SK-N-SH (cell line): ENCODE measurements around the gene CENATAC. TPM values are rescaled to one million over a fixed set of nuclear protein-coding genes. Genes with fewer than 3 reads are reported as not detected.
"Not testable (repeated sequence)": the region's sequence is repeated elsewhere in the genome, so short reads cannot be mapped to it uniquely, and the experiment has no call there.

Source experiments
- CTCF ChIA-PET: fragments of 300-600, 350-600 bp; formaldehyde crosslinking; extraction: SDS; loops from one replicate; lab custom pipeline; 2021; lab: Yijun Ruan, JAX
- POLR2A ChIA-PET: fragments of 350-600 bp; sonication (Branson Sonifier 250); formaldehyde crosslinking; extraction: SDS; loops from one replicate; lab custom pipeline; 2020; ENCODE audit warnings: antibody characterized with exemption, inconsistent platforms; lab: Yijun Ruan, JAX
- DNase-seq: peaks from one replicate; pipeline ENCODE4 v3.0.0; 2012
- H2AFZ ChIP-seq: fragments of 200-600 bp; sonication (generic); 2 replicates; pipeline ENCODE4 v1.8.1; 2016; ENCODE audit warnings: antibody characterized with exemption, mild to moderate bottlenecking, low read depth
- H3F3A ChIP-seq: fragments of 200-600 bp; sonication (generic); replicated peaks from 2 replicates; pipeline ENCODE3; 2016; ENCODE audit warnings: antibody characterized with exemption, mild to moderate bottlenecking; ENCODE audit not compliant: insufficient read depth
- H3K27ac ChIP-seq, 2 experiments: fragments of 200-500 bp in 1 of 2; fragments of 200-600 bp in 1 of 2; sonication (Bioruptor generic) in 1 of 2; sonication (generic), shearing (Covaris generic) in 1 of 2; 2 replicates each; pipeline versions ENCODE4 v1.5.1 to v1.6.1; 2014 to 2016; ENCODE audit warnings: low read depth in 2 of 2, inconsistent platforms in 1 of 2, low read length in 1 of 2, mild to moderate bottlenecking in 1 of 2, mixed read lengths in 1 of 2
- H3K27me3 ChIP-seq: fragments of 200-600 bp; sonication (generic), shearing (Covaris generic); 2 replicates; pipeline ENCODE4 v1.6.1; 2016; ENCODE audit warnings: mixed run types; ENCODE audit not compliant: insufficient read depth
- H3K36me3 ChIP-seq, 2 experiments: fragments of 200-500 bp in 1 of 2; fragments of 200-600 bp in 1 of 2; sonication (Bioruptor generic) in 1 of 2; sonication (generic) in 1 of 2; replicated peaks in 1 of 2; 2 replicates each; pipeline versions ENCODE3 to v1.5.1; 2014 to 2016; ENCODE audit warnings: low read length in 1 of 2, mild to moderate bottlenecking in 1 of 2; ENCODE audit not compliant: insufficient read depth in 2 of 2, control insufficient read depth in 1 of 2
- H3K4me1 ChIP-seq, 2 experiments: fragments of 200-500 bp in 1 of 2; fragments of 200-600 bp in 1 of 2; sonication (Bioruptor generic) in 1 of 2; sonication (generic), shearing (Covaris generic) in 1 of 2; 2 replicates each; pipeline versions ENCODE4 v1.5.1 to v1.6.1; 2014 to 2016; ENCODE audit warnings: low read depth in 1 of 2, low read length in 1 of 2, mixed run types in 1 of 2; ENCODE audit not compliant: insufficient read depth in 2 of 2, control insufficient read depth in 1 of 2
- H3K4me2 ChIP-seq: fragments of 200-600 bp; sonication (generic), shearing (Covaris generic); 2 replicates; pipeline ENCODE4 v1.6.1; 2017; ENCODE audit warnings: mixed run types
- H3K4me3 ChIP-seq, 2 experiments: fragments of 200-500 bp in 1 of 2; fragments of 200-600 bp in 1 of 2; sonication (Bioruptor generic) in 1 of 2; sonication (generic), shearing (Covaris generic) in 1 of 2; 2 replicates each; pipeline versions ENCODE4 v1.5.1 to v1.8.1; 2014 to 2016; ENCODE audit warnings: low read depth in 2 of 2, inconsistent platforms in 1 of 2, low read length in 1 of 2, mild to moderate bottlenecking in 1 of 2, mixed read lengths in 1 of 2, moderate library complexity in 1 of 2
- H3K79me2 ChIP-seq: fragments of 200-600 bp; sonication (generic); 2 replicates; pipeline ENCODE4 v1.8.1; 2017; ENCODE audit warnings: mild to moderate bottlenecking; ENCODE audit not compliant: insufficient read depth
- H3K9ac ChIP-seq: fragments of 200-600 bp; sonication (generic); 2 replicates; pipeline ENCODE4 v1.6.1; 2017; ENCODE audit warnings: mixed run types
- H3K9me2 ChIP-seq: fragments of 200-600 bp; sonication (generic); 2 replicates; pipeline ENCODE4 v1.6.1; 2017; ENCODE audit warnings: mixed run types
- H3K9me3 ChIP-seq: fragments of 200-600 bp; sonication (generic); 2 replicates; pipeline ENCODE4 v1.6.1; 2017; ENCODE audit warnings: mixed run types, mild to moderate bottlenecking, moderate library complexity
- H4K20me1 ChIP-seq: fragments of 200-600 bp; sonication (generic); 2 replicates; pipeline ENCODE4 v1.6.1; 2017; ENCODE audit warnings: mild to moderate bottlenecking, mixed run types; ENCODE audit not compliant: insufficient read depth
- EP300 ChIP-seq, 2 experiments: IDR thresholded peaks; 2 replicates each; pipeline versions ENCODE4 v1.4.0 to v1.6.1; 2012; ENCODE audit warnings: borderline replicate concordance in 1 of 2, low read depth in 1 of 2, low read length in 1 of 2
- FOSL2 ChIP-seq: IDR thresholded peaks from 2 replicates; pipeline ENCODE4 v1.4.0; 2012; ENCODE audit warnings: low read depth, mild to moderate bottlenecking, moderate library complexity, borderline replicate concordance
- FOXJ3 ChIP-seq: sonication (generic); formaldehyde crosslinking; IDR thresholded peaks from 2 replicates; pipeline ENCODE4 v1.5.1; 2020; ENCODE audit warnings: mild to moderate bottlenecking, missing genetic modification reagents
- GABPA ChIP-seq: IDR thresholded peaks from 2 replicates; pipeline ENCODE4 v1.4.0; 2012; ENCODE audit warnings: low read depth, mild to moderate bottlenecking
- GATA2 ChIP-seq: sonication (generic); formaldehyde crosslinking; IDR thresholded peaks from 2 replicates; pipeline ENCODE4 v1.5.0; 2020; ENCODE audit warnings: mild to moderate bottlenecking, missing genetic modification reagents
- IRF3 ChIP-seq: fragments of 150-350 bp; IDR thresholded peaks from 2 replicates; pipeline ENCODE4 v1.6.1; 2016; ENCODE audit warnings: mild to moderate bottlenecking, low read depth, low read length
- PBX3 ChIP-seq: IDR thresholded peaks from 2 replicates; pipeline ENCODE4; 2012
- RXRA ChIP-seq: IDR thresholded peaks from 2 replicates; pipeline ENCODE4 v1.4.0; 2012; ENCODE audit warnings: low read depth, mild to moderate bottlenecking, borderline replicate concordance
- SIN3A ChIP-seq: IDR thresholded peaks from 2 replicates; pipeline ENCODE4 v1.6.1; 2012; ENCODE audit warnings: low read depth, mild to moderate bottlenecking, low read length, moderate library complexity, borderline replicate concordance
- TEAD4 ChIP-seq: IDR thresholded peaks from 2 replicates; pipeline ENCODE4 v1.4.0; 2012; ENCODE audit warnings: mild to moderate bottlenecking, borderline replicate concordance; ENCODE audit not compliant: insufficient read depth
- YY1 ChIP-seq: IDR thresholded peaks from 2 replicates; pipeline ENCODE4 v1.4.0; 2012; ENCODE audit warnings: low read depth, mild to moderate bottlenecking
- ZBTB33 ChIP-seq: IDR thresholded peaks from 2 replicates; pipeline ENCODE4 v1.4.0; 2012; ENCODE audit warnings: low read depth, borderline replicate concordance
- WGBS: methylation state at CpG from one replicate; pipeline ENCODE4 v1.1.6; 2017; ENCODE audit warnings: low lambda C conversion rate; 5-methylcytosine and 5-hydroxymethylcytosine counted together
- polyA plus RNA-seq, 3 experiments: library from polyadenylated mRNA; depleted of rRNA; stranded (reverse); fragments of >200 nt; gene quantifications; 2 replicates each; pipeline ENCODE4 v1.2.3, GENCODE V29; 2012
- TF ChIP-seq, protein P1 (sequence below): fragments of 200-600 bp; sonication (generic); IDR thresholded peaks from 2 replicates; pipeline ENCODE4 v1.6.1; 2017; ENCODE audit warnings: antibody characterized with exemption, mild to moderate bottlenecking, moderate library complexity
- TF ChIP-seq, protein P2 (sequence below): fragments of 150-350 bp; IDR thresholded peaks from 2 replicates; pipeline ENCODE4 v1.6.1; 2017; ENCODE audit warnings: antibody characterized with exemption, low read length, low read depth, borderline replicate concordance

CENATAC gene
- polyA plus RNA-seq, 1 of the 3 experiments (the other 2 are of a cell fraction), result 16.0 TPM

GRCh38 chr11:118961189-118961588, 36.7 kb upstream of the CENATAC start (continued):
- no peak for TF ChIP-seq PBX3
- TF ChIP-seq EP300 (IDR thresholded peaks at IDR 0.05; ENCODE audit: borderline replicate concordance in 1 of 2, low read depth in 1 of 2, low read length in 1 of 2), result no peak
- no peak for TF ChIP-seq TEAD4
- TF ChIP-seq YY1, result no peak
- no peak for TF ChIP-seq GABPA
- no peak for TF ChIP-seq RXRA
- no peak for TF ChIP-seq FOSL2
- TF ChIP-seq ZBTB33, result no peak
- TF ChIP-seq, all 33 proteins: peak for 0

GRCh38 chr11:118961591-118961990, 36.3 kb upstream of the CENATAC start:
- H3K9me2 ChIP-seq, result no peaks in the 10 kb centered on the region
- H3K9ac ChIP-seq, result no peak overlapping the region
- no peaks in the 10 kb centered on the region for H3F3A ChIP-seq
- H3K27ac ChIP-seq, result no peak overlapping the region
- H3K36me3 ChIP-seq, result no peaks in the 10 kb centered on the region
- H4K20me1 ChIP-seq, result no peaks in the 10 kb centered on the region
- no peaks in the 10 kb centered on the region for H3K79me2 ChIP-seq
- TF ChIP-seq IRF3 (no peak), GATA2 (no peak), FOXJ3 (CRISPR knock-in tag) (no peak), ZBTB33 (no peak), SIN3A (no peak)
- TF ChIP-seq, protein P1, sequence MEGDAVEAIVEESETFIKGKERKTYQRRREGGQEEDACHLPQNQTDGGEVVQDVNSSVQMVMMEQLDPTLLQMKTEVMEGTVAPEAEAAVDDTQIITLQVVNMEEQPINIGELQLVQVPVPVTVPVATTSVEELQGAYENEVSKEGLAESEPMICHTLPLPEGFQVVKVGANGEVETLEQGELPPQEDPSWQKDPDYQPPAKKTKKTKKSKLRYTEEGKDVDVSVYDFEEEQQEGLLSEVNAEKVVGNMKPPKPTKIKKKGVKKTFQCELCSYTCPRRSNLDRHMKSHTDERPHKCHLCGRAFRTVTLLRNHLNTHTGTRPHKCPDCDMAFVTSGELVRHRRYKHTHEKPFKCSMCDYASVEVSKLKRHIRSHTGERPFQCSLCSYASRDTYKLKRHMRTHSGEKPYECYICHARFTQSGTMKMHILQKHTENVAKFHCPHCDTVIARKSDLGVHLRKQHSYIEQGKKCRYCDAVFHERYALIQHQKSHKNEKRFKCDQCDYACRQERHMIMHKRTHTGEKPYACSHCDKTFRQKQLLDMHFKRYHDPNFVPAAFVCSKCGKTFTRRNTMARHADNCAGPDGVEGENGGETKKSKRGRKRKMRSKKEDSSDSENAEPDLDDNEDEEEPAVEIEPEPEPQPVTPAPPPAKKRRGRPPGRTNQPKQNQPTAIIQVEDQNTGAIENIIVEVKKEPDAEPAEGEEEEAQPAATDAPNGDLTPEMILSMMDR, result no peak
- TF ChIP-seq, protein P2, sequence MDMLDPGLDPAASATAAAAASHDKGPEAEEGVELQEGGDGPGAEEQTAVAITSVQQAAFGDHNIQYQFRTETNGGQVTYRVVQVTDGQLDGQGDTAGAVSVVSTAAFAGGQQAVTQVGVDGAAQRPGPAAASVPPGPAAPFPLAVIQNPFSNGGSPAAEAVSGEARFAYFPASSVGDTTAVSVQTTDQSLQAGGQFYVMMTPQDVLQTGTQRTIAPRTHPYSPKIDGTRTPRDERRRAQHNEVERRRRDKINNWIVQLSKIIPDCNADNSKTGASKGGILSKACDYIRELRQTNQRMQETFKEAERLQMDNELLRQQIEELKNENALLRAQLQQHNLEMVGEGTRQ, result no peak
- no peak for DNase-seq
- POLR2A ChIA-PET, result no interaction called here
- CTCF ChIA-PET, result interaction anchor here (1.3 to 12.7 kb wide), 3 partner anchors 30 to 272 kb away, joined by 4 to 186 read pairs (median 5); partner anchors contain the start of gene BCL9L
- no peaks in the 10 kb centered on the region for H3K9me3 ChIP-seq
- H3K4me2 ChIP-seq, result no peak overlapping the region
- WGBS, result 65% methylated on average over 7 of the region's 11 CpGs
- H3K27me3 ChIP-seq, result no peaks in the 10 kb centered on the region
- no peak overlapping the region for H2AFZ ChIP-seq
- no peaks in the 10 kb centered on the region; a peak in 1 of 4 replicates for H3K4me1 ChIP-seq
- no peak overlapping the region for H3K4me3 ChIP-seq

DNA sequence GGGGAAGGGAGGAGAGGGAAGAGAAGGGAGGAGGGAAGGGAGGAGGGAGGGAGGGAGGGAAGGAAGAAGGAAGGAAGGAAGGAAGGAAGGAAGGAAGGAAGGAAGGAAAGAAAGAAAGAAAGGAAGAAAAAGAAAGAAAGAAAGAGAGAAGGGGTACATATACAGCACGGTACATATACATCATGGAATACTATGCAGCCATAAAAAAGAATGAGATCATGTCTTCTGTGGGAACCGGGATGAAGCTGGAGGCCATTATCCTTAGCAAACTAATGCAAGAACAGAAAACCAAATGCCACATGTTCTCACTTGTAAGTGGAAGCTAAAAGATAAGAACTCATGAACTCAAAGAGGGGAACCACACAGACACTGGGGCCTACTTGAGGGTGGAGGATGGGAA, 28.4 kb upstream of the CENATAC start:
- H3K27ac ChIP-seq, H3K4me3 ChIP-seq, H3K27me3 ChIP-seq, H3K9me2 ChIP-seq, H4K20me1 ChIP-seq, H3K9ac ChIP-seq, H3K9me3 ChIP-seq, H3F3A ChIP-seq, DNase-seq, H2AFZ ChIP-seq, POLR2A ChIA-PET, H3K4me2 ChIP-seq, H3K4me1 ChIP-seq, H3K36me3 ChIP-seq, H3K79me2 ChIP-seq: not testable (repeated sequence)
- WGBS, result 76% methylated on average over 2 of the region's 2 CpGs
- CTCF ChIA-PET, result interaction anchor here (1.6 kb wide), 1 partner anchor 12 kb away, joined by 5 read pairs; no protein-coding TSS in a partner anchor
